ENCODE measurements around the gene PCNX2.

Gene PCNX2

DNA sequence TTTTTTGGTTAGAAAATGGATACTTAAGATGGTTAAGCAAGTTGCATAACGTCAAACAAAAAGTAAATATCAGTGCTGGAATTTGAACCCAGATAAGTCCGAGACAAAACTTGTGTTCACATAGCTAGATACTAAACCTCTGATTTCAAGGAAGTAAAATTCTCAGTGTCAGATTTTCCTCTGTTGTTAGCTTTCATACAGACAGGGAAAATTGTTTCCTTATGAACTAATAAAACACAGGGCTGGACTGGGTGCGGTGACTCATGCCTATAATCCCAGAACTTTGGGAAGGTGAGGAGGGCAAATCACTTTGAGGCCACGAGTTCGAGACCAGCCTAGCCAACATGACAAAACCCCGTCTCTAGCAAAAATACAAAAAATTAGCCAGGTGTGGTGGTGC lies 51.3 kb downstream of the PCNX2 start:
- Histone ChIP-seq H3K36me3 (ENCODE audit: control insufficient read depth, insufficient read depth, low read length) (peaks cover 2% of the 10 kb centered on the region; the same call in 1 of the 2 replicates), H3K27me3 (ENCODE audit: control insufficient read depth, insufficient read depth, low read length) (no peaks in the 10 kb centered on the region), H3K4me3 (ENCODE audit: low read length) (no peak overlapping the region), H3K27ac (ENCODE audit: low read length) (no peak overlapping the region), H3K9me3 (ENCODE audit: control insufficient read depth, insufficient read depth, low read length) (no peaks in the 10 kb centered on the region), H3K4me1 (ENCODE audit: control insufficient read depth, insufficient read depth, low read length) (no peaks in the 10 kb centered on the region)
- WGBS (ENCODE audit: insufficient coverage, insufficient read length) = no CpG with 5 or more reads among the region's 6 CpGs
- DNase-seq (ENCODE audit: low read depth, low spot score) = no peak

DNA sequence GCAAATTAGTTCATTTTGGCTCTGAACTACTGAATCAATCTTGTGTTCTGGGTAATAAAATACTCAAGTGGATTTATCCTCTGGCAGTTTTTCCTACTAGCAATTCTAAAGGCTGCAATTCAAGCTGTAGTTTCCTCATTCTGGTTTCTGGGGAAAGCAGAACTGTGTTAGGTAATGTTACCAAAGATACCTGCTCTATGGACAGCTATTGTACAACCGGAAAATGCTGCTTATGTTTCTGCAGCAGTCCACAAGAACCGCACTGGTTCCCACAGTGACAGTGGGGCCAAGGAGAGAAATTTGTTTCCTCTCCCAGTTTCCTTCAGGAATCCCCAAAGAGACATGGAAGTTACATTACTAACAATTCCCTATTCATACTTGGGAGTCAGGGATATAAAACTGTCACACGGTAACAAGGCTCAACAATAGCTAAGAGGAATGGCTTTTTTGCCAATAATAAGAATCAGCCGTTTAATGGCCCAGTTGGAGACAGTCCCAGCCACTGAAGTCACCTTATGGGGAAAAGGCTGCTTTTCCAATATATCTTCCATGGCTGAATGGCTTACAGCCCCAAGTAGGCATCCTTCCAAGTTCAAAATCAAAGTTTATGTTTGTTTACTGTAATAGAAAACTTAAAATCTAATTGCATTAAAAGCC lies 52.6 kb downstream of the PCNX2 start:
- H3K36me3 ChIP-seq (ENCODE audit: control insufficient read depth, insufficient read depth, low read length) = peaks cover 2% of the 10 kb centered on the region; the same call in 1 of the 2 replicates
- no peaks in the 10 kb centered on the region for H3K9me3 ChIP-seq (ENCODE audit: control insufficient read depth, insufficient read depth, low read length)
- WGBS (ENCODE audit: insufficient coverage, insufficient read length) = no CpG with 5 or more reads among the region's 4 CpGs
- no peak overlapping the region for H3K4me3 ChIP-seq (ENCODE audit: low read length)
- no peaks in the 10 kb centered on the region for H3K4me1 ChIP-seq (ENCODE audit: control insufficient read depth, insufficient read depth, low read length)
- no peaks in the 10 kb centered on the region for H3K27me3 ChIP-seq (ENCODE audit: control insufficient read depth, insufficient read depth, low read length)
- H3K27ac ChIP-seq (ENCODE audit: low read length) = no peak overlapping the region
- no peak for DNase-seq (ENCODE audit: low read depth, low spot score)

DNA sequence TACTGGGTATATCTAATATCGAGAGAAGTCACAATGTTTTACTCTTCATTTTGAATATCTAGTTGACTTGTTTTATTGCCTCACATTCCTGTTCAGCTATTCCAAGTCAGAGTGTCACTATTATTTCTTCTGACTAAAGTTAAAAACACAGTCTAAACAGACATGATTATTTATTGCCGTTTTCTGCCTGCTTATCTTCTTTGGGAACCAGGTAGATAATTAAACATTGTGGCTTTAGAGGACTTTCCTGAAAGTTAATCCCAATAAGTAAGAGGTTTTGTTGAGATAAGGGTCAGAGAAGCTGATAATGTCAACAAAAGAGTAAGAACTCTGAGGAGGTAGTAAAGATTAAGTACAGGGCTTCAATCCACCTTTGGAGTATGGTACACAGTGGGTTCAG lies 53.8 kb downstream of the PCNX2 start:
- DNase-seq (ENCODE audit: low read depth, low spot score) = no peak
- Histone ChIP-seq H3K9me3 (ENCODE audit: control insufficient read depth, insufficient read depth, low read length) (no peaks in the 10 kb centered on the region), H3K4me3 (ENCODE audit: low read length) (no peak overlapping the region), H3K36me3 (ENCODE audit: control insufficient read depth, insufficient read depth, low read length) (no peaks in the 10 kb centered on the region; the same call in 1 of the 2 replicates), H3K27me3 (ENCODE audit: control insufficient read depth, insufficient read depth, low read length) (no peaks in the 10 kb centered on the region), H3K4me1 (ENCODE audit: control insufficient read depth, insufficient read depth, low read length) (no peaks in the 10 kb centered on the region), H3K27ac (ENCODE audit: low read length) (no peak overlapping the region)
- no CpG with 5 or more reads among the region's 2 CpGs for WGBS (ENCODE audit: insufficient coverage, insufficient read length)

GRCh38 chr1:233240829-233241682 lies 54.5 kb downstream of the PCNX2 start:
- WGBS (ENCODE audit: insufficient coverage, insufficient read length) = no CpG with 5 or more reads among the region's 8 CpGs
- Histone ChIP-seq H3K4me1 (ENCODE audit: control insufficient read depth, insufficient read depth, low read length) (no peaks in the 10 kb centered on the region), H3K4me3 (ENCODE audit: low read length) (no peak overlapping the region), H3K27me3 (ENCODE audit: control insufficient read depth, insufficient read depth, low read length) (no peaks in the 10 kb centered on the region), H3K27ac (ENCODE audit: low read length) (no peak overlapping the region), H3K36me3 (ENCODE audit: control insufficient read depth, insufficient read depth, low read length) (no peaks in the 10 kb centered on the region; the same call in 1 of the 2 replicates), H3K9me3 (ENCODE audit: control insufficient read depth, insufficient read depth, low read length) (no peaks in the 10 kb centered on the region)
- no peak for DNase-seq (ENCODE audit: low read depth, low spot score)

GRCh38 chr1:233240371-233240770 lies 55.2 kb downstream of the PCNX2 start:
- no peak overlapping the region for H3K27ac ChIP-seq (ENCODE audit: low read length)
- WGBS (ENCODE audit: insufficient coverage, insufficient read length) = no CpG with 5 or more reads among the region's 5 CpGs
- H3K4me1 ChIP-seq (ENCODE audit: control insufficient read depth, insufficient read depth, low read length) = no peaks in the 10 kb centered on the region
- H3K4me3 ChIP-seq (ENCODE audit: low read length) = no peak overlapping the region
- no peak for DNase-seq (ENCODE audit: low read depth, low spot score)
- H3K36me3 ChIP-seq (ENCODE audit: control insufficient read depth, insufficient read depth, low read length) = no peaks in the 10 kb centered on the region; the same call in 1 of the 2 replicates
- H3K9me3 ChIP-seq (ENCODE audit: control insufficient read depth, insufficient read depth, low read length) = no peaks in the 10 kb centered on the region
- H3K27me3 ChIP-seq (ENCODE audit: control insufficient read depth, insufficient read depth, low read length) = no peaks in the 10 kb centered on the region

- WGBS (ENCODE audit: insufficient coverage, insufficient read length) = no CpG with 5 or more reads among the region's 9 CpGs
Observed at GRCh38 chr1:233238884-233239431, 56.6 kb downstream of the PCNX2 start.

GRCh38 chr1:233237647-233238046 lies 57.9 kb downstream of the PCNX2 start:
- peaks cover 6% of the 10 kb centered on the region; the same call in 1 of the 2 replicates for H3K36me3 ChIP-seq (ENCODE audit: control insufficient read depth, insufficient read depth, low read length)
- no peak overlapping the region for H3K4me3 ChIP-seq (ENCODE audit: low read length)
- DNase-seq (ENCODE audit: low read depth, low spot score) = no peak
- H3K4me1 ChIP-seq (ENCODE audit: control insufficient read depth, insufficient read depth, low read length) = no peaks in the 10 kb centered on the region
- no peak overlapping the region for H3K27ac ChIP-seq (ENCODE audit: low read length)
- no peaks in the 10 kb centered on the region for H3K9me3 ChIP-seq (ENCODE audit: control insufficient read depth, insufficient read depth, low read length)
- no CpG with 5 or more reads among the region's 3 CpGs for WGBS (ENCODE audit: insufficient coverage, insufficient read length)
- H3K27me3 ChIP-seq (ENCODE audit: control insufficient read depth, insufficient read depth, low read length) = no peaks in the 10 kb centered on the region

More at GRCh38 chr1:233238884-233239431, 56.6 kb downstream of the PCNX2 start:
- Histone ChIP-seq H3K4me1 (ENCODE audit: control insufficient read depth, insufficient read depth, low read length) (no peaks in the 10 kb centered on the region), H3K36me3 (ENCODE audit: control insufficient read depth, insufficient read depth, low read length) (peaks cover 6% of the 10 kb centered on the region; the same call in 1 of the 2 replicates), H3K27me3 (ENCODE audit: control insufficient read depth, insufficient read depth, low read length) (no peaks in the 10 kb centered on the region), H3K9me3 (ENCODE audit: control insufficient read depth, insufficient read depth, low read length) (no peaks in the 10 kb centered on the region), H3K4me3 (ENCODE audit: low read length) (no peak overlapping the region), H3K27ac (ENCODE audit: low read length) (no peak overlapping the region)
- no peak for DNase-seq (ENCODE audit: low read depth, low spot score)

DNA sequence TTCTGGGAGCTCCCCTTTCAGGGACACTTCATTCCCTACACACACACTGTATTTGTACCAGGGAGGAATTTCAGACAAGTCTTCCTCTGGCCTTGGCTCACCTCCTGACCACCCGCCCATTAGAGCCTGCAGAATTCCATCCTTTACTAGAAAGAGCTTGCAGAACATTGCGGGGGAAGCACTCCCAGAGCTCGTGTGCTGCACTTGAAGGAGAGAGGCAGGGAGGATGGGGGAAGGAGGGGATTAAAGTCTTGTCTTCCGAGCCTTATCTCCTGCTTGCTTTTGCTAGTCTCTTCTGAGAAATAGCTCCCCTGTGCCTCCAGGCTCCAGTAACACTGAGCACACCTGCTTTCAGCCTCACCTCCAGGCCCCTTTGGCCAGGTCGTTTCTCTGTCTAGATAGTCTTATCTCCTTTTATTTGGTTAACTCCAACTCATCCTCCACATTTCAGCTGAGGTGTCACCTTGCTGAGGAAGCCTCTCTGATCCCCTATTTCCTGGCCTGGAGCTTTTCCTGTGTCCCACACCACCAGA lies 62.0 kb downstream of the PCNX2 start:
- Histone ChIP-seq H3K9me3 (ENCODE audit: control insufficient read depth, insufficient read depth, low read length) (no peaks in the 10 kb centered on the region), H3K36me3 (ENCODE audit: control insufficient read depth, insufficient read depth, low read length) (peaks cover 9% of the 10 kb centered on the region; the same call in 1 of the 2 replicates)
- WGBS (ENCODE audit: insufficient coverage, insufficient read length) = no CpG with 5 or more reads among the region's 5 CpGs

GRCh38 chr1:233230011-233230410 lies 65.5 kb downstream of the PCNX2 start:
- no peaks in the 10 kb centered on the region for H3K9me3 ChIP-seq (ENCODE audit: control insufficient read depth, insufficient read depth, low read length)
- H3K4me3 ChIP-seq (ENCODE audit: low read length) = no peak overlapping the region
- no peaks in the 10 kb centered on the region for H3K4me1 ChIP-seq (ENCODE audit: control insufficient read depth, insufficient read depth, low read length)
- no peak for DNase-seq (ENCODE audit: low read depth, low spot score)
- H3K27ac ChIP-seq (ENCODE audit: low read length) = no peak overlapping the region
- no peaks in the 10 kb centered on the region for H3K27me3 ChIP-seq (ENCODE audit: control insufficient read depth, insufficient read depth, low read length)
- no CpG with 5 or more reads among the region's 2 CpGs for WGBS (ENCODE audit: insufficient coverage, insufficient read length)
- peaks cover 10% of the 10 kb centered on the region; the same call in 1 of the 2 replicates for H3K36me3 ChIP-seq (ENCODE audit: control insufficient read depth, insufficient read depth, low read length)

More for the DNA sequence above, 62.0 kb downstream of the PCNX2 start:
- H3K27ac ChIP-seq (ENCODE audit: low read length) = no peak overlapping the region
- no peaks in the 10 kb centered on the region for H3K27me3 ChIP-seq (ENCODE audit: control insufficient read depth, insufficient read depth, low read length)
- no peaks in the 10 kb centered on the region for H3K4me1 ChIP-seq (ENCODE audit: control insufficient read depth, insufficient read depth, low read length)
- no peak for DNase-seq (ENCODE audit: low read depth, low spot score)
- H3K4me3 ChIP-seq (ENCODE audit: low read length) = no peak overlapping the region

- Histone ChIP-seq H3K27ac (ENCODE audit: low read length) (no peak overlapping the region), H3K27me3 (ENCODE audit: control insufficient read depth, insufficient read depth, low read length) (no peaks in the 10 kb centered on the region), H3K36me3 (ENCODE audit: control insufficient read depth, insufficient read depth, low read length) (peaks cover 5% of the 10 kb centered on the region; the same call in 1 of the 2 replicates), H3K4me3 (ENCODE audit: low read length) (no peak overlapping the region), H3K4me1 (ENCODE audit: control insufficient read depth, insufficient read depth, low read length) (no peaks in the 10 kb centered on the region), H3K9me3 (ENCODE audit: control insufficient read depth, insufficient read depth, low read length) (no peaks in the 10 kb centered on the region)
- WGBS (ENCODE audit: insufficient coverage, insufficient read length) = no CpG with 5 or more reads among the region's 3 CpGs
- DNase-seq (ENCODE audit: low read depth, low spot score) = no peak
Observed at GRCh38 chr1:233229288-233229687, 66.2 kb downstream of the PCNX2 start.
